ENCODE data around the gene EIF6.

Gene EIF6

DNA sequence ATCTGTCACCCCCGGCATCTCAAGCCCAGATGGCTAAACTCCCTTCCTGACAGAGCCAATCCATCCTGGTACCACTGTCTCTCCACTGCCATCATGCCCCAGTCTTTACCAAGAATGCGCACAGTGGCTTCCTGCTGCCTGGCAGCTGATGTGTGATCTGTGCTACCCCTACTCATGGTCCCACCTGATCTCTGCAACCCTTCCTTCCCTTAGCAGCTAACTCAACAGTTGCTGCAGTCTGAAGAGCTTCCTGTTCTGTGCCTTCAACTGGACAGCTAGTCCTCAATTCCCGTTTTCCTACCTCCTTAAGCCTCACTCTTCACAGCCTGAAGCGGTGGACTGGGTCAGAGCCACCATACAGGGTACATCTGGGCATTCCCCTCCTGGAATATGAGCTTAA is 15.2 kb upstream of the EIF6 start:
- no peak overlapping the region for H3K4me3 ChIP-seq (ENCODE audit: low read depth, low read length)
- in situ Hi-C loops (cut with HindIII; ENCODE audit: low sequenced_read_pairs), result no loop called here
- no peak for DNase-seq (ENCODE audit: low read depth)
- TF ChIP-seq, protein P1, sequence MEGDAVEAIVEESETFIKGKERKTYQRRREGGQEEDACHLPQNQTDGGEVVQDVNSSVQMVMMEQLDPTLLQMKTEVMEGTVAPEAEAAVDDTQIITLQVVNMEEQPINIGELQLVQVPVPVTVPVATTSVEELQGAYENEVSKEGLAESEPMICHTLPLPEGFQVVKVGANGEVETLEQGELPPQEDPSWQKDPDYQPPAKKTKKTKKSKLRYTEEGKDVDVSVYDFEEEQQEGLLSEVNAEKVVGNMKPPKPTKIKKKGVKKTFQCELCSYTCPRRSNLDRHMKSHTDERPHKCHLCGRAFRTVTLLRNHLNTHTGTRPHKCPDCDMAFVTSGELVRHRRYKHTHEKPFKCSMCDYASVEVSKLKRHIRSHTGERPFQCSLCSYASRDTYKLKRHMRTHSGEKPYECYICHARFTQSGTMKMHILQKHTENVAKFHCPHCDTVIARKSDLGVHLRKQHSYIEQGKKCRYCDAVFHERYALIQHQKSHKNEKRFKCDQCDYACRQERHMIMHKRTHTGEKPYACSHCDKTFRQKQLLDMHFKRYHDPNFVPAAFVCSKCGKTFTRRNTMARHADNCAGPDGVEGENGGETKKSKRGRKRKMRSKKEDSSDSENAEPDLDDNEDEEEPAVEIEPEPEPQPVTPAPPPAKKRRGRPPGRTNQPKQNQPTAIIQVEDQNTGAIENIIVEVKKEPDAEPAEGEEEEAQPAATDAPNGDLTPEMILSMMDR (IDR thresholded peaks at IDR 0.05; ENCODE audit: low read depth, low read length, missing control alignments), result no peak

DNA sequence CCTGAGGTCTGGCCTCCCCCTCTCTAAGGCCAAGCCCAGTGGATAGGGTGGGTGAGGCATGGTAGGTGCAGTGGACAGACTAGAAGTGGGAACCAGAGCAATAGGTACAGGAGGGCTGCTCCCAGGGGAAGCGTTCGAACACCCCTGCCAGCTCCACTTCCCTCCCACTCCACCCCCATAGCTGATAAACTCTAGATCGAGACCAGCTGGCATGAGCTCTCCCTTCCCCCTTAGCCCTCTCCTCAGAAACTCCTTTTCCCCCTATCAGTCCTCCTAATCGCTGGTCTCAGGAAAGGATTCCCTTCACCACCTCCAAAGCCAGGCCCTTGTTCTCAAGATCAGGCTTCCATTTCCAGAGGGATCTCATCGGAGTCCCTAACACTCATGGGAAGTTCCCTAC is 13.7 kb upstream of the EIF6 start:
- in situ Hi-C loops (cut with HindIII; ENCODE audit: low sequenced_read_pairs), result no loop called here
- H3K4me3 ChIP-seq (ENCODE audit: low read depth, low read length), result no peak overlapping the region
- no peak for DNase-seq (ENCODE audit: low read depth)
- TF ChIP-seq, protein P1 (IDR thresholded peaks at IDR 0.05; ENCODE audit: low read depth, low read length, missing control alignments), result no peak

DNA sequence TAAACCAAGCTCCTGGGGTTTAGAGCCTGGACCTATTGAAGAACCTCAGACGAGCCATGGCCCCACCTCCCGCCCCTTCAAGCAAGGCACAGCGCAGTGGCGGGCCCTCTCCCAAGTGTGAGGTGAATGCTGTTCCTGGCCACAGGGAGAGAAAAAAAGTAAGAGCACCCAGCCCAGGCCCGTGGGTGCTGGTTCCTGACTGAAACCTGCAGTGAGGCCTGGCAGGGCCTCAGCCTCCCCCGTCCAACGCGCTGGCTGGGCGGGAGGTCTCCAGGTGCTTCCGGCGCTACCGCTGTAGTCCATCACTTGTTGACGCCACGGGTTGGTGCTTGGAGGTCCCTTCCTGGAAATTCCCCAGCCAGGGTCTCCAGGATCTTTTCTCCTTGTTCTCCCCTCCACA is 13.2 kb upstream of the EIF6 start:
- TF ChIP-seq, protein P1 (IDR thresholded peaks at IDR 0.05; ENCODE audit: low read depth, low read length, missing control alignments), result no peak
- no peak overlapping the region for H3K4me3 ChIP-seq (ENCODE audit: low read depth, low read length)
- no peak for DNase-seq (ENCODE audit: low read depth)
- in situ Hi-C loops (cut with HindIII; ENCODE audit: low sequenced_read_pairs), result no loop called here

DNA sequence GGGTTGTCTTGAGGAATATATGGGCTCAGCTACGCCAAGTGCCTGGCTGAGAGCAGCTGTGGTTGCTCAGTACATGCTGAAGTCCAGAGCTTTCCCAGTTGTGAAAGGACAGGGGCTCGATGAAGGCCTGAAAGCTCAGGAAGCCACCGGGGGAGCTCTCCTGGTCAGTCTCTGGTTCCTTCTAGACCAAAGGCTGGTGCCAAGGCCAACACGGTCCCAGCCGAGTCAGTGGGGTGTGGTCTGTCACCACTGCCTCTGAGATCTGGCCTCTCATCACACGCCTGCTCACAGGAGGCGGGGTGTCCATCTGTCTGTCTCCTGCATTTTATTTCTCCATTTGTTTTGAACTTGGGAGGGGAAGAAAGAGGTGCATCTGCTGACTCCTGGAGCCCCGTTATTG is 12.6 kb upstream of the EIF6 start:
- no peak overlapping the region for H3K4me3 ChIP-seq (ENCODE audit: low read depth, low read length)
- no peak for DNase-seq (ENCODE audit: low read depth)
- in situ Hi-C loops (cut with HindIII; ENCODE audit: low sequenced_read_pairs), result no loop called here
- TF ChIP-seq, protein P1 (IDR thresholded peaks at IDR 0.05; ENCODE audit: low read depth, low read length, missing control alignments), result no peak

DNA sequence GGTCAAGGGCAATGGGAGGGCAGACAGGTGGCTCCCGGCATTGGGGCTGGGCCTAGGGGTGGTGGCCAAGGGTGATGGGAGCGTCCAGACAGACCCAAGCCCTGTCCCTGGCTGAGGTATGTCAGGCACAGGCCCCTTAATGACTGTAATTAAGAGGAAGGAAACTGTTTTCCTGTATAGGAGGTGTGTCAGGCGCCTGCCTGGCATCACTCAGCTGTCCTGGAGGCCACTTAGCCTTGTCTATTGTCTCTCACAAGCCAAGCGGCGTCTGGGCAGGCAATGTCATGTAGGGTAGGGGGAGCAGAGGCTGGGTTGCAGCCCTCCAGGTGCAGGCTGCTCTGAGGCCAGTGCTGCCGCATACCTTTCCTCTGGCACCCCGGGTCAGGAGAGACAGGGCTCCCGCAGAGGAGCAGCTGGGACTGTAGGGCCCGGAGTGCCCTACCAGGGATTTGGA is 11.6 kb upstream of the EIF6 start:
- TF ChIP-seq, protein P1 (IDR thresholded peaks at IDR 0.05; ENCODE audit: low read depth, low read length, missing control alignments), result no peak
- in situ Hi-C loops (cut with HindIII; ENCODE audit: low sequenced_read_pairs), result no loop called here
- DNase-seq (ENCODE audit: low read depth), result no peak
- no peak overlapping the region for H3K4me3 ChIP-seq (ENCODE audit: low read depth, low read length)

DNA sequence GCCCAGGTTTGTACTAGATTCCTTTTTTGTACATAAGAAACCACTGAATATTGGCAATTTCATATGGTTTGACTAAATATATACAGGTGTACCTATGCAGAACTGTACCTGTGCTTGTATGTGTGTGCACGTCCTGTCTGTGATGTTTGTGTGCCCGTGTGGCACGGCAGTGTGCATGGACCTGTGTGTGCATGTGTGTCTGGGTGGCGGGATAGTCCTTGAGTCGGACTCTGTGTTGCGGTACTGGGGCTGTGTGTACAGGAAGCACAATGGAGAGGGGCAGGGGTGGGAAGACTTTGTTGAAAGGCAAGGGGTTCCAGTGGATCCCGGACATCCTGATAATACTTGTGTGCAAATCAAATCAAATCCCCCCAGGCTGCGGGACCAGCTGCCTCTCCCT is 11.1 kb upstream of the EIF6 start:
- DNase-seq (ENCODE audit: low read depth), result no peak
- H3K4me3 ChIP-seq (ENCODE audit: low read depth, low read length), result no peak overlapping the region

More for the DNA sequence above, 11.1 kb upstream of the EIF6 start:
- in situ Hi-C loops (cut with HindIII; ENCODE audit: low sequenced_read_pairs), result no loop called here
- TF ChIP-seq, protein P1 (IDR thresholded peaks at IDR 0.05; ENCODE audit: low read depth, low read length, missing control alignments), result no peak

Data from astrocyte of the cerebellum (primary cell).